CMK (cell line): ENCODE data around the gene DELE1.
A peak's percentile ranks its signal among the peaks of the same experiment; 100 is the strongest.

ENCODE experiments used
- DNase-seq: peaks from one replicate; pipeline ENCODE4 v3.0.0-alpha.2; 2010; ENCODE audit warnings: low read depth

DELE1 gene

GRCh38 chr5:141923448-141924313 is at the start of gene DELE1:
Gene DELE1 (plus strand): TSS chr5:141923871. CDS start chr5:141923942, 71 bp downstream.
- peak; percentile 80 for DNase-seq

- no peak for DNase-seq
These were observed 49.8 kb upstream of the DELE1 start for GRCh38 chr5:141873933-141874261.

- DNase-seq: no peak
These were observed 49.3 kb upstream of the DELE1 start for GRCh38 chr5:141874262-141874964.

- DNase-seq: no peak
These were observed 48.5 kb upstream of the DELE1 start for GRCh38 chr5:141875022-141875740.

- no peak for DNase-seq
These were observed 47.7 kb upstream of the DELE1 start for GRCh38 chr5:141875795-141876627.

GRCh38 chr5:141876628-141877355 is 46.9 kb upstream of the DELE1 start:
- DNase-seq: no peak

- no peak for DNase-seq
These were observed 46.1 kb upstream of the DELE1 start for GRCh38 chr5:141877356-141878185.

- no peak for DNase-seq
These were observed 45.4 kb upstream of the DELE1 start, which contains the start of gene PCDH1 for GRCh38 chr5:141878186-141878710. Gene PCDH1 (minus strand): TSS chr5:141878410. CDS start chr5:141878262, 148 bp downstream.

GRCh38 chr5:141878711-141879425 is 44.8 kb upstream of the DELE1 start:
- peak; percentile 72 for DNase-seq

GRCh38 chr5:141879426-141879759 is 44.3 kb upstream of the DELE1 start:
- no peak for DNase-seq

- DNase-seq: no peak
These were observed 43.5 kb upstream of the DELE1 start for GRCh38 chr5:141879941-141880738.

GRCh38 chr5:141880961-141881801 is 42.5 kb upstream of the DELE1 start:
- DNase-seq: no peak

- no peak for DNase-seq
These were observed 41.8 kb upstream of the DELE1 start for GRCh38 chr5:141881886-141882285.

- no peak for DNase-seq
These were observed 41.0 kb upstream of the DELE1 start for GRCh38 chr5:141882594-141883183.

GRCh38 chr5:141883184-141883891 is 40.3 kb upstream of the DELE1 start:
- no peak for DNase-seq

GRCh38 chr5:141883892-141884318 is 39.8 kb upstream of the DELE1 start:
- no peak for DNase-seq
